Right lobe of liver (tissue), 4 donors: ENCODE results near the gene OR1N2.

Source experiments
- CTCF ChIP-seq, 4 donors: fragments of 200-600 bp in 3 of 4; fragments of 450-650 bp in 1 of 4; IDR thresholded peaks; one replicate each; pipeline versions ENCODE4 v1.5.1 to v1.8.0; 2016 to 2022; ENCODE audit warnings: antibody characterized with exemption in 4 of 4, mild to moderate bottlenecking in 2 of 4
- POLR2A ChIP-seq: fragments of 450-650 bp; IDR thresholded peaks from one replicate; pipeline ENCODE4 v1.6.1; 2017; ENCODE audit warnings: antibody characterized with exemption, mild to moderate bottlenecking
- donor health status: DM: no; HTN: no; CAD: no.
- donor health status: DM: no; HTN: no; CAD: no.
- donor health status: DM: no; HTN: yes; CAD: no.

- no peak for TF ChIP-seq CTCF (IDR thresholded peaks at IDR 0.05)
- no peak for TF ChIP-seq POLR2A
Observed at GRCh38 chr9:122546196-122546595, 6.7 kb upstream of the OR1N2 start.
